HG03039 (cell line): ENCODE data around the gene DENND5A.
"Not testable (repeated sequence)": the region's sequence is repeated elsewhere in the genome, so short reads cannot be mapped to it uniquely, and the experiment has no call there.

ENCODE experiments used
- ATAC-seq: cut with Tn5 transposase; IDR thresholded peaks from one replicate; pipeline ENCODE4 v1.9.1; 2021; ENCODE audit warnings: mild to moderate bottlenecking, moderate library complexity; ENCODE audit not compliant: unreplicated experiment

Gene DENND5A

DNA sequence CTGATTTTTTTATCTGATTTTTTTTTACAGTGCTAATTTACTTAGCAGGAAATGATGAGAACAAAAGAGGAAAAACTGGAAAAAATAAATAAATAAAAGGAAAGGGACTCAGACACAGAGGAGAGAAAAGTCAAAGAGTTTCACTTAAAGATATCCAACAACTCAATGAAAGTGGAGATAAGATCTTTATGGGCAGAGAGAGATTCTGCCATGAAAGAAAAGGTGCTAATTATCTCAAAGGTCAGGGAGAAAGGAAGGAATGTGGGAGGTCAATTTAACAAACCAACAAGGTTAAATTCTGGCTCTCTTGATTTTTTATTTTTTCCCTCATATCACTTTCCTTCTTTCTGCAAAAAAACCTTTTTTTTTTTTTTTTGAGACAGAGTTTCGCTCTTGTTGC is 86.0 kb downstream of the DENND5A start:
- ATAC-seq, result no peak

GRCh38 chr11:9178716-9179115 is 86.4 kb downstream of the DENND5A start:
- ATAC-seq, result no peak

DNA sequence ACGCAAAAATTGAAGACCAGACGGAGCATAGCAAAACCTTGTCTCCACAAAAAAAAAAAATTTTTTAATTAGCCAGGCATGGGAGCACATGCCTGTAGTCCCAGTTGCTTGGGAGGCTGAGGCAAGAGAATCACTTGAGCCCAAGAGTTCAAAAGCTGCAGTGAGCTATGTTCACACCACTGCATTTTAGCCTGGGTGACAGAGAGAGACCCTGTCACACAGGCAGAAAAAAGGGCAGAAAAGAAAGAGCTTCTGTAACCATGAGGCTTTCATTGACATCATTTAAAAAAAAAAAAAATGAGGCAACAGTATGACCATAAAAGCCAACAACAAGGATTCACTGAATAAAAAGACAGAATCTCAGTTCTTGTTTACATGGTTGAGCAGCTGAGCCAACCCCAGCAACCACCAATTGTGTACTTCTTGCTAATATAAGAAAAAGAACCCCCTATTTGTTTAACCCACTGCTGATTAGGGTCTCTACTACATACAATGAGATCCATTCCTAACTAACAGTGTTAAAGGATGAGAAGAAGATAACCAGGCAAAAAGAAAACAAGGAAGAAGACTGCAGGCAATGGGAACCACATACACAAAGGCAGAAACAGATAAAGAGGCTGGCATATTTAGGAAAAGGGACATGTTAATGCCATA is 87.6 kb downstream of the DENND5A start:
- ATAC-seq, result no peak

DNA sequence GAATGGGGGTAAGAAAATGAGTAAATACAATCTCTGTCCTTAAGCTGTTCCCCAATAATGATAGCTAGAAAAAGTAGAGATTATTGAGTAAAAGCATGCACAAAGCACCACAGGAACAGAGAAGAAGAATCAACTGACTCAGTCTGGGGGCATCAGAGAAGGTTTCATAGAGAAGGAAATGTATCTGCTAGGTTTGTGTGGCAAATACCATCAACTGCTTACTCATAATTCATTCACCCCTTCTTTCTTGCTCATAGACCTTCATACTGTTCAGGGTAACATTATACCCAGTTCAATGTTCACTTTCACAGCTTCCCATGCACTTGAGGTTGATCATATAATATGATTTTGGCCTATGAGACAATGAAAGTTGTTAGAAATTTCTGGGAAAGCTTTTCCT is 88.6 kb downstream of the DENND5A start:
- ATAC-seq, result no peak

DNA sequence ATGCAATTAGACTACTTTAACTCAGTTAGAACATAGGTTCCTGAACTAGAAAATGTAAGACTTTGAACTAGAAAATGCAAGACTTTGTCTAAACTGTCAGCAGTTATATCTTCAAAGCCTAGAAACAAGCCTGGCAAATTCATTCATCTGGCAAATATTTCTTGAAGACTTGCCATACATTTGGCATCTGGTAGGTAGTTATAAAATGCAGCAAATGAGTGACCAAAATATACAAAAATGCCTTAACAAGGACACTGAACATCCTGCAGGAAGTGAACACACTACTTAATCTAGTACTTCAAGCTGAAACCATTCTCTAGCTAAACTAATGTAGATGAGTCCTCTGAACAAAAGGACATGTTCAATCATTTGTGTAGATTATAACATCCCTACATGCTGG is 89.0 kb downstream of the DENND5A start:
- no peak for ATAC-seq

DNA sequence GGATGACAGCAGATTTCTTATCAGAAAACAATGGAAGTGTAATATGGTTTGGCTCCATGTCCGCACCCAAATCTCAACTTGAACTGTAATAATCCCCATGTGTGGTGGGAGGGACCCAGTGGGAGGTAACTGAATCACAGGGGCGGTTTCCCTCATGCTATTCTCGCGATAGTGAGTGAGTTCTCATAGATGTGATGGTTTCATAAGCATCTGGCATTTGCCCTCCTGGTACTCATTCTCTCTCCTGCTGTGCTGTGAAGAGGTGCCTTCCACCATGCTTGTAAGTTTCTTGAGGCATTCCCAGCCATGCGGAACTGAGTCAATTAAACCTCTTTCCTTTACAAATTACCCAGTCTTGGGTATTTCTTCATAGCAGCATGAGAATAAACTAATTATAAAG is 92.8 kb downstream of the DENND5A start:
- no peak for ATAC-seq

GRCh38 chr11:9170450-9170849 is 94.7 kb downstream of the DENND5A start:
- ATAC-seq, result no peak

DNA sequence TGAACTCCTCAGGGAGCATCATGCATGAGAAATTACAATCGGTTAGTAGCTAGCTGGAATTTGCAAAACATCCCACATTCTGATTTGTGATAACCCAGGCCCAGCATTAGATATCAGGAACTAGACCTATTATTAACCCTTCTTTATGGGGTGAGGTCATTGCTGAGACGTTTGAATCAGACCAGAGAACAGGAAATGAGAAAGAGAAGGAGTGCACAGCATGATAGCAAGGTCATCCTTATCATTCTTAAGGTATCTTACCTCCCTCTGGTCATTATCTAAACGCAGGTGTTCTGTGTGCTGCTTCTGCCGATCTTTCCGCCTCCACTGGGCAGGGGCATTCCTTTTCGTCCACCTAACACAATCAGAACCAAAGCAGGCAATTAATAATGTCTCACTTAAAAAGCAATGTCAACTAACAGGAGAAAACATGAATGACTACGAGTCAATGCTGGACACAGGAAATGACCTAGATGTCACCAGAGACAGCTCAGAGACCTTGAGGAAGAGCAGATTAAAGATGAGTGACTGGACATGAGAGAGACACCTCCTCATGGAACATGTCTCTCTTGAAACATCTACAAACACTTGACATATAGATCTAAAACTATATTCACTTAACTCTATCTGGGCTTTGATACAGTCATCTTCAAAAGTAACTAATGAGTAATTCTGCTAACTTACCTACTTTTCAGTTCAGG is 95.4 kb downstream of the DENND5A start:
- ATAC-seq, result no peak

DNA sequence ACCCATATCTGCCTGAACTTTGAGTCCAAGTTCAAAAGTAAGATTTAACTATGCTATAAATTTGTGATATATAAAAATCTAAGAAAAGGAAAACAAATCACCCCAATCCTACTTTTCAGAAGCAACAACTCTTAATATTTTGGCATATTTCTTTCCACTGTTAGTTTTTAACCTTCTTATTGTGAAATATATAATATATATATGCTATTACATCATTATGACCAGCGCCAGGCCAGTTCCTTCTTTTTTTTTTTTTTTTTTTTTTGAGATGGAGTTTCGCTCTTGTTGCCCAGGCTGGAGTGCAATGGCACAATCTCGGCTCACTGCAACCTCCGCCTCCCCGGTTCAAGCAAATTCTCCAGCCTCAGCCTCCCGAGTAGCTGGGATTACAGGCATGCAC is 103.2 kb downstream of the DENND5A start:
- ATAC-seq, result not testable (repeated sequence)

- no peak for ATAC-seq
Measured at GRCh38 chr11:9160166-9160565, 105.0 kb downstream of the DENND5A start.

DNA sequence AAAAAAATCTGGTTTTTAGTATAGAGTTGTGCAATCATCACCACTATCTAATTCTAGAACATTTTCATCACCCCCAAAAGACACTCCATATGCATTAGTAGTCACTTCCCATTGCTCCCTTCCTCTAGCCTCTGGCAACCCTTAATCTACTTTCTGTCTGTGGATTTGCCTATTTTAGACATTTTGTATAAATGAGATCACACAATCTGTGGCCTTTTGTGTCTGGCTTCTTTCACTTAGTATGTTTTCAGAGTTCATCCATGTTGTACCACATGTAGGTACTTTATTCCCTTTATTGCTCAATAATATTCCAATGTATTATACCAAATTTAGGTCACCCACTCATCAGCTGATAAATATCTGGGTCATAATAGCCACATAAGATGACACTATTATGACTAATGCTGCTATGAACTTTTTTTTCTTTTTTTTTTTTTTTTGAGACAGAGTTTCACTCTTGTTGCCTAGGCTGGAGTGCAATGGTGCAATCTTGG is 106.2 kb downstream of the DENND5A start:
- ATAC-seq, result no peak

DNA sequence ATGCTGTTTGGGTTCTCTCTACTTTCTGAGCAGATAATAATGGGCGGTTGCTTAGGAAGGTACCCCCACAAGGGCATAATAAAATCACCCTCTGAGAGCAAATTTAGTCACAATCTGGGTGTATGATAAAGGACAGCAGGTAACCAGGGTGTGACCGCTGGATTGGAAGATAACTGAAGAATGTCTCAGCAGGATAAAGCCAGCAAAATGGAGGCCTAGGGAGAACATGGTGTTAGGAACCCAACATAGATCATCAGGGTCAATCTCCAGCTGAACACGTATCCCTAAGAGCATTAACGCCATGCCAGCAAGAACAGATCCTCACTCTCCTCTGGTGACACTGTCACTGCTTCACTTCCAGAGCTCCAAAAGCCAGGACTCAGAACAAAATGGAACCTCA is 109.2 kb downstream of the DENND5A start:
- ATAC-seq, result no peak

- no peak for ATAC-seq
Measured at GRCh38 chr11:9153651-9154050, 111.5 kb downstream of the DENND5A start.

GRCh38 chr11:9151631-9152030 is 113.5 kb downstream of the DENND5A start:
- no peak for ATAC-seq

DNA sequence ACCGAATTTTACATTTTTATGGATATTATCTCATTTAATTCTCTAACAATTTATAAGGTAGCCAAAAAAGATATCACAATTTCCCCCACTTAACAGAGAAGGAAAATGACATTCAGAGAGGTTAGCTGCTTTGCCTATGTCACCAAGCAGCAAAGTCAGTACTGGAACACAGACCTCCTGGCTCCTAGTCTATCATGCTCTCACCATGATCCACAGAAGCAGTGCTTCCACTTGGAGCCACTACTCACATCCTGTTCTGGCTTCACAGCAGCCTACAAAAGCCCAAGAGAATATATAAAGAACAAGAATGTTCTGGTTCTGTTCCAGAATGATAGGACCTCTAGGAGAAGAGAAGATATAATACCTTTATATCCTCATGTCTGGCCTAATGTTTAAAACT is 114.2 kb downstream of the DENND5A start:
- no peak for ATAC-seq

GRCh38 chr11:9150501-9150900 is 114.6 kb downstream of the DENND5A start:
- ATAC-seq, result no peak

GRCh38 chr11:9148727-9149126 is 116.4 kb downstream of the DENND5A start:
- ATAC-seq, result no peak

DNA sequence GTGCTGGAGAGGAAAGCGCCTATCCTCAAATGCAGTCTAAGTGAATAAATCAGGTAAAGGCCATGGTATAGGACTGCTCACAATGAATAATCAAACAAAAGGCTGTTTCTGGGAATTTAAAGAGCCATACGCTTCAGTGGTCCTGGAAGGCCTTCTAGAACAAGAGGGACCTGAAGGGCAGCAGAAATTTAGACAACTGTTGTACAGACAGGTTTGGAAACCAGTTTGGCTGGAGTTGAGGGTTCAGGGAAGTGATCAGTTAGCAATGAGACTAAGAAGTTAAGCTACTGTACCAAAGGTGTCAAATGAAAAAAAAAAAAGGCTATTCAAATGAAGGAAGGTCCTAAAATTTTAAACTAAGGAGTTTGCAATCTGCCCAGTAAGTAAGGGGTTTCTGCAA is 117.1 kb downstream of the DENND5A start:
- ATAC-seq, result no peak

DNA sequence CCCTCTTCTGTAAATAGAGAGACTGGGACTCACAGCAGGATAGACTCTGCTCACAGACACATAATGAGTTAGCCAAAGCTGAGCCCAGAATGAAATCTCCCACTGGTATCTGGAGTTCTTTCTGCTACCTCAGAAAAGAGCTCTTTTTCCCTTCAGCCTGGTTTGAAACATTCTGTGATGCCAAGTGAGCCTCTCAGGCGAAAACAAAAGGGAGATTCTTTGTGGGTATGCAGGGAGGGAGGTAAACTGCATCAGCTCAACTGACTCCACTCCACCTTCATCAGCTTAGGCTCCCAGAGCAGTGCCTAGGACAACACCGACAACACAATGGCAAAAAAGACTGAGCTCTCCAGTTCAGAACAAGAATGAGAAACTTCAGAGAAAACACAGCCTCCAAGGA is 118.7 kb downstream of the DENND5A start:
- ATAC-seq, result no peak

GRCh38 chr11:9145283-9145682 is 119.9 kb downstream of the DENND5A start:
- no peak for ATAC-seq

- no peak for ATAC-seq
Measured at GRCh38 chr11:9144828-9145227, 120.3 kb downstream of the DENND5A start.

GRCh38 chr11:9143721-9144120 is 121.4 kb downstream of the DENND5A start:
- no peak for ATAC-seq

DNA sequence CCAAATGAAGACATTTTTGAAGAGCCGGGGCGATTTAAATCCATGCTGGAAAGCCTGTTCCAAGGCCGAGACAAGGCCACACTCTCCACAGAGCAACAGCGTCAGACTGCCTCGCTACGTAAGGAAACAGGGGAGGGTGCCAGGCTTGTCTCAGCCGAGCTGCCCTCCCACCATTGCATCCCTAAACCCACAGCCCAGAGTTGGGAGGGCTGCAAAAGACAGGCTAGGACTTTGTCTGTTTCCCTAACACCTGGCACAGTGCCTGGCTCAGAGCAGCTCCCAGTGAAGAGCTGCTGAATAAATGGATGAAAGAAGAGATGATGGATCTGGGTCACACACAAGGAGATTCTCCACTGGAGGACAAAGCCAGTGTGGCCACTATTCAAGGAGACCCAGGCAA is 122.4 kb downstream of the DENND5A start:
- no peak for ATAC-seq
